Stimulated activated memory B cell treated with anti-CD40 and anti-IgM and Interleukin-4, amounts not matched to agents 10 μg/mL and 1 μg/mL and 100 μg/mL, for 72 hours (primary cell): Measurements from ENCODE around the gene FAM47C.
"Not testable (repeated sequence)": the region's sequence is repeated elsewhere in the genome, so short reads cannot be mapped to it uniquely, and the experiment has no call there.

Source experiments
- ATAC-seq: fragments of 150-1000 bp; cut with Tn5 transposase; 2 replicates; pipeline ENCODE4 v1.10.0; 2021
- H3K27ac Mint-ChIP-seq: one replicate; pipeline ENCODE4 v1.8.0; 2022; ENCODE audit warnings: mild to moderate bottlenecking, mixed read lengths
- H3K27me3 Mint-ChIP-seq: one replicate; pipeline ENCODE4 v1.8.0; 2022; ENCODE audit warnings: mixed read lengths
- H3K36me3 Mint-ChIP-seq: one replicate; pipeline ENCODE4 v1.8.0; 2022; ENCODE audit warnings: mixed read lengths
- H3K4me1 Mint-ChIP-seq: one replicate; pipeline ENCODE4 v1.8.0; 2022; ENCODE audit warnings: mixed read lengths
- H3K4me3 Mint-ChIP-seq: one replicate; pipeline ENCODE4 v1.8.0; 2022; ENCODE audit warnings: mild to moderate bottlenecking, moderate library complexity, mixed read lengths
- H3K9me3 Mint-ChIP-seq: one replicate; pipeline ENCODE4 v1.8.0; 2022; ENCODE audit warnings: mixed read lengths

The FAM47C gene

GRCh38 chrX:37042956-37043885, 35.1 kb downstream of the FAM47C start:
- not testable (repeated sequence) for H3K9me3 Mint-ChIP-seq, H3K27me3 Mint-ChIP-seq, H3K4me3 Mint-ChIP-seq, H3K36me3 Mint-ChIP-seq, H3K27ac Mint-ChIP-seq, H3K4me1 Mint-ChIP-seq, ATAC-seq

- ATAC-seq, result no peak
- Mint-ChIP-seq H3K27me3 (no peaks in the 10 kb centered on the region), H3K27ac (no peak overlapping the region), H3K4me3 (no peak overlapping the region), H3K4me1 (no peaks in the 10 kb centered on the region), H3K36me3 (no peaks in the 10 kb centered on the region), H3K9me3 (no peaks in the 10 kb centered on the region)
These were observed 39.6 kb downstream of the FAM47C start for GRCh38 chrX:37047776-37048175.

GRCh38 chrX:37057572-37057971, 49.4 kb downstream of the FAM47C start:
- not testable (repeated sequence) for H3K27ac Mint-ChIP-seq, ATAC-seq, H3K4me3 Mint-ChIP-seq, H3K4me1 Mint-ChIP-seq, H3K36me3 Mint-ChIP-seq, H3K27me3 Mint-ChIP-seq, H3K9me3 Mint-ChIP-seq

GRCh38 chrX:37060999-37061398, 52.8 kb downstream of the FAM47C start:
- Mint-ChIP-seq H3K4me3 (no peak overlapping the region), H3K4me1 (no peaks in the 10 kb centered on the region), H3K9me3 (peaks cover 2% of the 10 kb centered on the region), H3K36me3 (no peaks in the 10 kb centered on the region), H3K27me3 (no peaks in the 10 kb centered on the region), H3K27ac (no peak overlapping the region)
- no peak for ATAC-seq
